HFF-Myc (cell line): ENCODE measurements around the gene MOV10.

Experiments
- DNase-seq: peaks from one replicate; pipeline ENCODE4 v3.0.0-alpha.2; 2011; ENCODE audit warnings: low read depth; ENCODE audit errors: extremely low read depth
- H3K4me3 ChIP-seq: replicated peaks from 2 replicates; pipeline ENCODE4 v1.5.1; 2011; ENCODE audit warnings: low read depth, mild to moderate bottlenecking, control low read depth, low read length
- CTCF ChIP-seq: IDR thresholded peaks from 2 replicates; pipeline ENCODE4 v1.5.1; 2012; ENCODE audit warnings: mild to moderate bottlenecking, low read depth, low read length, control low read depth; ENCODE audit errors: missing control alignments

The MOV10 gene

GRCh38 chr1:112697781-112698201 lies 23.3 kb downstream of the MOV10 start:
- H3K4me3 ChIP-seq: no peak overlapping the region
- no peak for DNase-seq
- no peak for TF ChIP-seq CTCF

- TF ChIP-seq CTCF: no peak
- H3K4me3 ChIP-seq: no peak overlapping the region
- DNase-seq: no peak
Measured at GRCh38 chr1:112698366-112699310, 24.2 kb downstream of the MOV10 start.

- DNase-seq: no peak
- no peak overlapping the region for H3K4me3 ChIP-seq
- TF ChIP-seq CTCF: no peak
Measured at GRCh38 chr1:112699425-112700144, 25.1 kb downstream of the MOV10 start.

- no peak for TF ChIP-seq CTCF
- DNase-seq: peak; percentile 92
- no peak overlapping the region for H3K4me3 ChIP-seq
Measured at GRCh38 chr1:112700290-112701226, 26.1 kb downstream of the MOV10 start.

- DNase-seq: no peak
- H3K4me3 ChIP-seq: no peak overlapping the region
- no peak for TF ChIP-seq CTCF
Measured at GRCh38 chr1:112701227-112702066, 27.0 kb downstream of the MOV10 start.

GRCh38 chr1:112702067-112702395 lies 27.6 kb downstream of the MOV10 start:
- TF ChIP-seq CTCF: no peak
- no peak for DNase-seq
- no peak overlapping the region for H3K4me3 ChIP-seq
